Measurements from ENCODE around the gene TBL3. TPM values are rescaled to one million over a fixed set of nuclear protein-coding genes. Genes with fewer than 3 reads are reported as not detected.

The TBL3 gene
- total RNA-seq = 100 to 1,000 TPM; 146 to 159 (median 156) TPM

DNA sequence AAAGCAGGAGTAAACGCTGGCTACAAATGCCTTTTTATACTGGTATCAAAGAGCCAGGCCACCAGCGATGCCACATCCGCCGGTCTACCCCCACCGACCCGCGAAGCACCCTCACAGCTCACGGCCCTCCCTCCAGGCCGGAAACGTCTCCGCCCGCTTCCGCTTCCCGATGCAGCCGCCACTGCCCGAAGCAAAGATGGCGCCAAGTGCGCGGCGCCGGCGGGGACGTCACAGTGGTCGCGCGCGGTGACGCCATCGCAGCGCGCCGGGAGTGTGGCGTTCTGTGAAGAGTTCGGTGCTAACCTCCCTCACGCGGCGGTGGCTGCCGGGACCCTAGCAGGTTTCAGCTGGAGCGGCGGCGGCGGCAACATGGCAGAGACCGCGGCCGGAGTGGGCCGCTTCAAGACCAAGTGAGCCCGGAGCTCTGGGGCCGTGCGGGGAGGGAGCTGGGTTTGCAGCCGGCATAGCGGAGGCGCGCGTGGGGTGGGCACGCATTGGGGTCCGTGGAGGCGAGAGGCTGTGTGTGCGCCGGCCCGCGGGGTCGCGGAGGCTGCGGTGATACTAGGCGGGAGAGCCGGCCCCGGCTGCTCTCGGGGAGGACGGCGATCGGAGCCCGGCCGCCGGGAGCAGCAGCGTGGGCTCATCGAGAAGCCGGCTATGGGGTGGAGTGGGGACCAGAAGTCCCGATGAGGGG, at the start of gene TBL3:
TBL3 (plus strand) TSS at position 258 of the 694 bp plus-strand sequence; CDS start at position 370, 112 bp downstream.
- peak; percentile 94 for DNase-seq
- ATAC-seq = peak; percentile 95 to 97
- Mint-ChIP-seq H3K36me3 (ENCODE audit: insufficient read depth) (peaks cover 18% of the 10 kb centered on the region), H3K27me3 (ENCODE audit: low read depth) (no peaks in the 10 kb centered on the region), H3K4me3 (peak within 1 kb of the TSS; percentile 92), H3K9me3 (no peaks in the 10 kb centered on the region), H3K4me1 (ENCODE audit: low read depth) (peaks cover 22% of the 10 kb centered on the region)

- no peak overlapping the region for H3K4me3 Mint-ChIP-seq
- H3K36me3 Mint-ChIP-seq (ENCODE audit: insufficient read depth) = no peaks in the 10 kb centered on the region
- no peaks in the 10 kb centered on the region for H3K4me1 Mint-ChIP-seq (ENCODE audit: low read depth)
- DNase-seq (no peak), ATAC-seq (no peak)
- H3K9me3 Mint-ChIP-seq = no peaks in the 10 kb centered on the region
- peaks cover 49% of the 10 kb centered on the region for H3K27me3 Mint-ChIP-seq (ENCODE audit: low read depth)
These were observed 49.5 kb upstream of the TBL3 start for GRCh38 chr16:1922357-1922756.

DNA sequence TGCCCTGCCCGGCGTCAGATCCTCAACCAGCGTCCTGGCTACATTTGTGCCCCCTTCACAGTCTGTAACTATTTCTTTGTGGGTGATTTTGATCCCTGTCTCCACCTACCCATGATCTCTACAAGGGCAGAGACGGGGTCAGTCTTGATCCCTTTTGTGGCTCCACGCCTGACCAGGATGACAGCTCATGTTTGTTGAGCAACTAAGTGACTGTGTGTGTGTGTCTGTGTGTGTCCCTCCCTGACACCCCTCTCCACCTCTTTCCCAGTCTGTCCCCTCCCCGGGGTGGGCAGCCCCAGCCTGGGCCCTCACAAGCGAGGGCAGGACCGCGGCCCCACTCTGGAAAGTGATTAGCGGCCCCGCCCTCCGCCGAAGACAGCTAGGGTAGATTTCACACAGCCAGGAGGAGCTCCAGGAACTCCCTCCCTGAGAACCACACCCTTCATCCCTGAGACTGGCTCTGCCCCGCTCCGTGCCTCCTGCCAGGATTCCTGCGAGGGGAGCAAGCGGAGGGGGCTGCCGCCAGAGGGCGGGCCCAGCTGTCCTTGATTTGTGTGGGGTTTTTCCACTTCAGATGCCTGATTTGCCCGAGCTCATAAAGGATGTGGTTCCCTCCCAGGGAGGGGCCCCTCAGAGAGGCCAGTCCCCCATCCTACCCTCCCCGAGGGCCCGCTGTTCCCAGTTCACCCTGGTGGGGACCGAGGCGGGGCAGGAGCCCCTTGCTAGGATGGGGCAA, 48.4 kb upstream of the TBL3 start:
- DNase-seq (no peak), ATAC-seq (peak; percentile 11 to 38)
- H3K36me3 Mint-ChIP-seq (ENCODE audit: insufficient read depth) = no peaks in the 10 kb centered on the region
- H3K4me1 Mint-ChIP-seq (ENCODE audit: low read depth) = no peaks in the 10 kb centered on the region
- H3K4me3 Mint-ChIP-seq = no peak overlapping the region
- no peaks in the 10 kb centered on the region for H3K9me3 Mint-ChIP-seq
- H3K27me3 Mint-ChIP-seq (ENCODE audit: low read depth) = peaks cover 47% of the 10 kb centered on the region

DNA sequence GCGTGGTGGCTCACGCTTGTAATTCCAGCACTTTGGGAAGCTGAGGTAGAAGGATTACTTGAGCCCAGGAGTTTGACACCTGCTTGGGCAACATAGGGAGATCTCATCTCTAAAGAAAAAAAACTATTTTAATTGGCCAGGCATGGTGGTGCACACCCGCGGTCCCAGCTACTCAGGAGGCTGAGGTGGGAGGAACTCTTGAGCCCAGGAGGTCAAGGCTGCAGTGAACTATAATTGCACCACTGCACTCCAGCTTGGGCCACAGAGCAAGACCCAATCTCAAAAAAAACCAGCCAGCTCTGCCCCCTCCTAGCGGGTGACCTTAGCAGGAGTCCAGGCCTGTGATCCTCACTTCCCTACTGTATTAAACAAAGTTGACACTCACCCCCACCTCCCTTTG, 47.8 kb upstream of the TBL3 start:
- no peaks in the 10 kb centered on the region for H3K9me3 Mint-ChIP-seq
- no peaks in the 10 kb centered on the region for H3K36me3 Mint-ChIP-seq (ENCODE audit: insufficient read depth)
- peaks cover 1% of the 10 kb centered on the region for H3K4me1 Mint-ChIP-seq (ENCODE audit: low read depth)
- DNase-seq = no peak
- no peak overlapping the region for H3K4me3 Mint-ChIP-seq
- H3K27me3 Mint-ChIP-seq (ENCODE audit: low read depth) = peaks cover 42% of the 10 kb centered on the region
- no peak for ATAC-seq

- Mint-ChIP-seq H3K4me1 (ENCODE audit: low read depth) (peaks cover 2% of the 10 kb centered on the region), H3K9me3 (no peaks in the 10 kb centered on the region), H3K36me3 (ENCODE audit: insufficient read depth) (no peaks in the 10 kb centered on the region), H3K27me3 (ENCODE audit: low read depth) (peaks cover 28% of the 10 kb centered on the region), H3K4me3 (no peak overlapping the region)
- DNase-seq = no peak
- ATAC-seq = no peak
These were observed 45.6 kb upstream of the TBL3 start for GRCh38 chr16:1926271-1926670.

- Mint-ChIP-seq H3K4me3 (peak overlapping the region; percentile 69), H3K9me3 (no peaks in the 10 kb centered on the region), H3K27me3 (ENCODE audit: low read depth) (peaks cover 3% of the 10 kb centered on the region), H3K36me3 (ENCODE audit: insufficient read depth) (no peaks in the 10 kb centered on the region), H3K4me1 (ENCODE audit: low read depth) (peaks cover 2% of the 10 kb centered on the region)
- ATAC-seq (peak; percentile 25 to 32), DNase-seq (no peak)
These were observed 42.7 kb upstream of the TBL3 start for GRCh38 chr16:1929105-1929504.

DNA sequence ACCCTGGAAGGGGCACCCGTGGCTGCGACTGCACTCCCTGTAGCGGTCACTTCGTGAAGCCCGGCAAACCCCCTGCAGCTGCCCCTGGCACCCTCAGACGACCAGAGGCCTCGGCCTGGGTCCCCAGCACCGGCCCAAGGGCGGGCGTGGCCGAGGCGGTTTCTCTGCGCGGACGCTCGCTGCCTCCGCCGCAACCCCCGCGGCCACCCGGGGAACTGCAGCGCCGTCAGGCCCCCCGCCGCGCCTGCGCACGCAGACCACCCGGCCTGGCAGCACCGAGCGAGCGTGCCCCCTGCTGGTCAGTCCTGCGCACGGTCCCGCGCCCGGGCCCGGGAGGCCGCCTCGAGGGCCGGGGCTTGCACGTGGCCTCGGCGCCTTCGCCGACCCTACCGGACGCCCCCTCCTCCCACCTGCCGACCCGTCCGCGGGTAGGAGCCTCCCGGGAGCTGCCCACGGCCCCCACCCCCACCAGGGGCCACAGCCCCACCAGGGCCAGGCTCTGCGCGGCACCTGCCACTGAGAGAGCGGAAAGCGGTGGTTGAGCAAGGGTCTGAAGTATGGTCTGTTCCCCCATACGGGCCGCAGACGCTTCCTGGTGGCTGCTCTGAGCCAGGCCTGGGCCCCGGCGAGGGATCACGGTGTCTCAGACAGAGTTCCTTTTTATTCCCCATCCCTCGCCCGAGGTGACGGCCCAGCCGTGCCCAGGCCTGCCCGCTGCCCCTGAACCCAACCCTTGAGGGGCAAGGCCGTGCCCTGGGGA, 42.1 kb upstream of the TBL3 start:
- Mint-ChIP-seq H3K9me3 (no peaks in the 10 kb centered on the region), H3K36me3 (ENCODE audit: insufficient read depth) (no peaks in the 10 kb centered on the region), H3K4me3 (peak overlapping the region; percentile 54), H3K4me1 (ENCODE audit: low read depth) (peaks cover 2% of the 10 kb centered on the region), H3K27me3 (ENCODE audit: low read depth) (no peaks in the 10 kb centered on the region)
- ATAC-seq = peak; percentile 94 to 95
- DNase-seq = peak; percentile 93

DNA sequence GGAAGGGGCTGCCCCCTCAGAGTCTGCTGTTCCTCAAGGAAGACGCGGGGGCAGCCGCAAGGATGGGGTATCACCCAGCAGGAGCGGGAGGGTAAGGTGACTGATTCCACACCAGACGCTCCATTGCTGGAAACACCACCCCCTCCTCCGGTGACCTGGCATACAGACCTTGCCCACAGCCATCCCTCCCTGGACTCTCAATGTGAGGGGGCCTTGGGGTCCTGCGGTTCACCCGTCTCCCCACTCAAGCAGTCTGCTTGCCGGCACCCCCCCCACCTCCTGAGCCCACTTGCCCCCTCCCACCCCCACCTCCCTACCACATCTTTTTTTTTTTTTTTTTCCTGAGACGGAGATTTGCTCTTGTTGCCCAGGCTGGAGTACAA, 41.5 kb upstream of the TBL3 start:
- Mint-ChIP-seq H3K36me3 (ENCODE audit: insufficient read depth) (no peaks in the 10 kb centered on the region), H3K27me3 (ENCODE audit: low read depth) (no peaks in the 10 kb centered on the region), H3K4me1 (ENCODE audit: low read depth) (peaks cover 2% of the 10 kb centered on the region), H3K9me3 (no peaks in the 10 kb centered on the region), H3K4me3 (peak overlapping the region; percentile 35)
- DNase-seq (no peak), ATAC-seq (no peak)

DNA sequence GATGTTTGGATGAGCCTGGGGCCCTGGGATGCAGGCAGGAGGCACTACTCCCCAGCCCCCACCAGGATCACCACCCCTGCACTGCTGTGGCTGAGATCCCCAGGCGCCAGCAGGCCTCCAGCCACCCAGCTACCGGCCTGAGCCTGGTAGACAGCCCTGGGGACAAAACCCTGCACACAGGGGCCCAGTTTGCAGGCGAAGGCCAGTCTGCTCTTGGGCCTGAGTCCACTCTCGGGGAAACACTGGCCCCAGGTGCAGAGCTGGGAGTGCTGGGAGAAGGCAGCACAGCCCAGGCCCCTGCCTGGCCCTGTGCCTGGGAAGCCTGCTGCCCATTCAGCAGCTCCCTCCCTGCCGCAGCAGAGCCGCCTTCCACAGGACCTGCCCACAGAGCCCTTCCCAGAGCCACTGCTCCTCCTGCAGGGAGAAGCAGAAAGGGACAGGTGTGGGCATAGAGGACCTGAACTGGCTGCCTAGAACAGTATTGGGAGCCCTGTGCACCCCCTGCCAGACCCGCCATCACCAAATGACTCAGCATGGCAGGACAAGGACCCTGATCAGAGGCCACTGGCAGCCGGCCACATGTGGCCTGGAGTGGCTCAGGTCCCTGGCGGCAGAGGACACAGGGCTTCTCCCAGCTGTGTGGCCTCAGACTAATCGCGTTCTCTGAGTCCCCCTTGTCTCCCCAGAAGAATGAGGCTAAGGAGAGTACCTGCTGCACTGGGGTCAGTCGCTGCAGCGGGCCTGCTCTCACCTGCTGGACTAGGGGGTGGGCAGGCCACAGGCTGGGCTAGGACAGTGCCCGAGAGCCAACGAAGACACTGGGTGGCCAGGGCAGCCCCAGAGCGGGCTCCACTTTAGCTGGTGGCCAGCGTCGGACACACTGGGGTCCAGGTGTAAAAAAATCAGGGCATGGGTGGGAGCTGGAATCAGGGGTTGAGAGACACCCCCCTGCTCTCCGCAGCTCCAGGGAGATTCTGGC, 39.5 kb upstream of the TBL3 start:
- Mint-ChIP-seq H3K4me3 (no peak overlapping the region), H3K4me1 (ENCODE audit: low read depth) (peaks cover 2% of the 10 kb centered on the region), H3K9me3 (no peaks in the 10 kb centered on the region), H3K36me3 (ENCODE audit: insufficient read depth) (no peaks in the 10 kb centered on the region), H3K27me3 (ENCODE audit: low read depth) (no peaks in the 10 kb centered on the region)
- DNase-seq (no peak), ATAC-seq (no peak)

DNA sequence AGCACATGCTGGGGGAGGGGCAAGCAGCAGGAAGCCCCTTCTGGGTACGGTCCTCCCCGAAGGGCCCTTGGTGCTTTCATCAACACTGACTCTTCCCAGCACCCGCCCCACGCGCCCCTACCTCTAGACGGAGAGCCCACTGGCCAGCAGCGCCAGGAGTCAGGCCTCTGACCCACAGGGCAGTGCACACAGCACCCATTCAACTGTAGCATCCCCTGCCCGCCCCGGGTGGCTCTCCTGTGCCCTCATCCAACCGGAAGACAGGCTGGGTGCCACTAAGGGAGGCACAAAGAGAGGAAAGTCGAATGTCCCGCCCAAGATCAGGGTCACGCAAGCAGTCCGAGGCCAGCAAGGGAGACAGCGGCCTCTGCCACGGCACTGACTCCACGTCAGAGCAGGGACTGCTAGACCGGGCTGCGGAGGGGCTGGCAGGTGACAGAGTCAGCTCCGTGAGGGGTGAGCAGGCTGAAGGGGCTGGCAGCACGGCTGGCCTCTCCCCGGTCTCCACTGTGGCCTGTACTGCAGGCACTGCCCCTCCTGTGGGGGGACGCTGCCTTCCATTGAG, 38.7 kb upstream of the TBL3 start:
- Mint-ChIP-seq H3K4me1 (ENCODE audit: low read depth) (peaks cover 2% of the 10 kb centered on the region), H3K36me3 (ENCODE audit: insufficient read depth) (peaks cover 1% of the 10 kb centered on the region), H3K4me3 (no peak overlapping the region), H3K27me3 (ENCODE audit: low read depth) (no peaks in the 10 kb centered on the region), H3K9me3 (no peaks in the 10 kb centered on the region)
- ATAC-seq = no peak
- no peak for DNase-seq

DNA sequence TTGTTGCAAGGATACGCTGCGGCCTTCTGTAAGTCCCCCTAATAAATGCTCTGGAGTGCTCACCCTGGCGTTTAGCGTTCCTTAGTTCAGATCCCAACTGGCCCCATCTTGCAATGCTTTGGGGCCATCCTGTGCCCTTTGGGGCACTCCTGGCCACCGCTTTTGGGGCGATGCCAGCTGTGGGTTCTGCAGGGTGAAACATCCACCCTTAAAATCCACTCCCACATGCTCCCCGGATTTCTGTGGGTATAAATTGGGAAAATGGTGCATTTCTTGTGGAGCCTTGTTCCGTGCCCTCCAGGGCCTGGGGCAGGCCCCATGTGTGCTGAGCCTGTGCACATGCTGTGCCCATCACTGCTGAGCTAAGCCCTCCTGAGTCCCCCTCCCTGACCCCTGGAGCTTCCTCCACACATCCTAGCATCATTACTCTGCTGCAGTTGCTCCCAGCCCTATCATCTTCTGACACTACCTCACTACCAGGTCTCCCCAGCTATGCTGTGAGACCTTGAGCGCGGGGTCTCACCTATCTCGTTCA, 34.8 kb upstream of the TBL3 start:
- Mint-ChIP-seq H3K4me1 (ENCODE audit: low read depth) (peaks cover 7% of the 10 kb centered on the region), H3K9me3 (no peaks in the 10 kb centered on the region), H3K27me3 (ENCODE audit: low read depth) (no peaks in the 10 kb centered on the region), H3K4me3 (no peak overlapping the region), H3K36me3 (ENCODE audit: insufficient read depth) (peaks cover 5% of the 10 kb centered on the region)
- ATAC-seq (no peak), DNase-seq (no peak)

- Mint-ChIP-seq H3K9me3 (no peaks in the 10 kb centered on the region), H3K4me1 (ENCODE audit: low read depth) (peaks cover 14% of the 10 kb centered on the region), H3K27me3 (ENCODE audit: low read depth) (no peaks in the 10 kb centered on the region), H3K36me3 (ENCODE audit: insufficient read depth) (peaks cover 5% of the 10 kb centered on the region), H3K4me3 (no peak overlapping the region)
- DNase-seq (no peak), ATAC-seq (no peak)
These were observed 33.5 kb upstream of the TBL3 start for GRCh38 chr16:1938316-1938715.

- Mint-ChIP-seq H3K9me3 (no peaks in the 10 kb centered on the region), H3K4me3 (no peak overlapping the region), H3K36me3 (ENCODE audit: insufficient read depth) (peaks cover 5% of the 10 kb centered on the region), H3K27me3 (ENCODE audit: low read depth) (no peaks in the 10 kb centered on the region), H3K4me1 (ENCODE audit: low read depth) (peaks cover 19% of the 10 kb centered on the region)
- ATAC-seq = no peak
- DNase-seq = no peak
These were observed 32.9 kb upstream of the TBL3 start for GRCh38 chr16:1938910-1939309.

Data from activated T-cell treated with anti-CD3 and anti-CD28 coated beads, Interleukin-2, amount 50 U/mL, for 4 hours (primary cell).